NCI-H510A (cell line): ENCODE measurements around the gene ABHD17B.

Source experiments
- DNase-seq: peaks from one replicate; lab custom pipeline; 2025; lab: John Stamatoyannopoulos, UW

The ABHD17B gene

DNA sequence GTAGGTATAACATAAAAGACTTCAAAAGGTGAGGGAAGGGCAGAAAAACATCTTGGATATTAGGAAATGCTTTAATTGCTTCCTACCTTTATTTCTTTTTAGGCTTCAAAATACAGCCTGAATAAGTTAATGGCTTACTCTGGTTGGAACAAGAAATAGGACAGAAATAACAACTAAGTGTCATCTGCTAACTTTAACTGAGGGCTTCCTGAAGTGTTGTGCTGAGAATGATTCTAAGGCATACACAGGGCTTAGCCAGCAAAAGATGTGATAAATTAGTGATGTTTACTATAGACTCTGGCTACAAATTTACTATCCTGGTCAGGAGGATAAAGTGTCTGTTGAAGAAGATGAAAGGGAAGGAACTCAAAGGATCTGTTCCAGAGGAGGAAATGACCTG lies 34.2 kb downstream of the ABHD17B start:
- no peak for DNase-seq

- DNase-seq: no peak
These were observed 34.9 kb downstream of the ABHD17B start for GRCh38 chr9:71876106-71876505.

GRCh38 chr9:71875345-71875744 lies 35.6 kb downstream of the ABHD17B start:
- DNase-seq: no peak

DNA sequence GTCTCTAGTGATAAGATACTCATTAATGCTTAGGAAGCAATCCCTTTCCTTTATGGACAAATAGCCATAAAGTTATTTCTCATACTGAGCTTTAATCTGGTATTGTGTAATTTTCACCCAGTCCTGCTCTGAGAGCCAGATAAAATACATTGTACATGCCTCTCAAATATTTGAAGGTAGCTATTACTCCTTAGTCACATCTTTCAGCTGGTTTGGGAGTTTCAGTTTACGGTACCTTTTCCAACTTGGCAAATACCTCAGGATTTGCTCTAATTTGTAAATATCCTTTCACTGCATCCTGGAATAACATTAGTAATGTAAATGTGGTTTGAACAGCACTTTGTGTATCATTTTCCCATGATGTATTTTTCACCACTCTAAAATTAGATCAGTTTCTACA lies 47.4 kb downstream of the ABHD17B start:
- DNase-seq: no peak

- no peak for DNase-seq
These were observed 49.4 kb downstream of the ABHD17B start for GRCh38 chr9:71861618-71862017.

- DNase-seq: no peak
These were observed 51.1 kb downstream of the ABHD17B start for GRCh38 chr9:71859939-71860338.

DNA sequence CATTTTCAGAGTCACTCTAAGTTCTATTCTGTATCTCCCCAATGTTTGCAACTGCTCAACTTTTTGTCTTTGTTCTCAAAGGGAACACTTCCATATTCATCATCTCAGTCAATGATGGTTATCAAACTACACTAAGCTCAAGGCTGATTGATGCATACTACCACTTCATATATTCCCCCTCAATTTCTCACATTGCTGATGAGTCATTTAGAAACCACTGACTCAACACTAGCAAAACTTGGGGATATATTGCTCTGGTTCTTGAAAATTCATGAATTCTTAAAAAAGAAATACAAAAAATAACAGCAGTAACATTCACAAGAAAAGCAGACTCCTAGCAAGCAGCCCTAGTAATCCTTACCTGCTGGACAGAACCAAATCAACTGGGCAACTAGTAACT lies 52.2 kb downstream of the ABHD17B start:
- DNase-seq: no peak

DNA sequence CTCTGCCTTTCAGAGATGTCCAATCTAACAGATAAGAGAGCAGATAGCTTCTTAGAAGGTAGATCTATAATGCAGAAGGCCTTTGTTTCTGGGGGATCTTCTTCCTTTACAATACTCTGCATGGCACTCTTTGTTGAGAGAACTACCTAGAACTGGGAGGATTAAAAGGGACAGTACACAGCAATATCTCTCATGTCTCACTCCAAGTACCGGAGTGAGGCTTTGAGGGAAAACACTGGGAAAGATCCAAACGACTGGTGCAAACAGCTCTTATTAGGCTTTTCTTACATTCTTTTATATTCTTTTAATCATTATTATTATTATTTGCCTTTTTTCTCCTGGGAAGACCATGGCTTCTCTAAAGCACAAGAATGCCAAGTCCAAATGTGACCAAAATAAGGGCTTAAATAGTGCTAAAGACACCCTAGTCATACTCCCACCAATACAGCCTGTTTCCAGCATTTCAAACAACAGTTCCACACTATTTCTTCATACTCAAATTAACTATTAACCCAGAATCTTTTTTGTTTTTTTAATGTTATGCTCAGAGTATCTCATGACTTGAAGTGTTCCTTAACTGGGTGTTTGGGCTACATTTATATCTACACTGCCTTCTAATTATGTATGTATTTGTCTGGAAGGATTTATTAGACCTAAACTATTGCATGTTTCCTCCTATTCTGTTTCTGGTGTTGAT lies 52.7 kb downstream of the ABHD17B start:
- DNase-seq: no peak

DNA sequence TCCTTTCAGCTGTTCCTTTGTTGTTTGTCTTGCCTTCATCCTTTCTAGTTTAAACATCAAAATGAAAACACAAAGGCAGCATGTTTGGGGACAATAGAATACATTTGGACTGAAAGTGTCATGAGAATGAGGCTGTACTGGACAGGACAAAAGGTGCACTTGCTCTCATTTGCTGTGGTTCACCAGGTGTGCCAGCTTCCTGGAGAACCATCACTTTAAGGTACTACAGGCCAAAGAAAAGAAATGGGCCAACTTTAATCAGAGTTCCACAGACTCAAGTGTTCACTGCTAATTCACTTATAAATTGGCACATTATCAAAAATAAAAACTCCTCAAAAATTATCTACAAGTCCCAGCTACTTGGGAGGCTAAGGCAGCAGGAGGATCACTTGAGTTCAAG lies 53.8 kb downstream of the ABHD17B start:
- DNase-seq: no peak

DNA sequence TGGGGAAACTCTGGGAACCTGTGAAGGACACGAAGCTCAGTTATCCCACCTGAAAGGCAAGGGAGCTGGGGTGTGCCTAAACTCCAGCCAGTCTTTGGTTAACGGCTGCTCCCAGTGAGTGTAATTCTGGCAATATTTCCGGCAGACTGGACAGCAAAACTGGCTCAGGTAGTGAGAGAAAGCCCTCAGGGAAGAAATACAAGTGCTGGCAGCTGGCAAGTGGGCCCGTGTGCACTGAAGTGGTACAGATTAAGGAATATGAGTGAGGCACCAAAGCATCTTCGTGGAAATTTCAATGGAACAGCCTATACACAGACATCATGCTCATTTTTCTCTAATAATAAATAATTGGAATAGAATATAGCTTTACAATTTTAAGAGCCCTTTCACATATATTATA lies 56.2 kb downstream of the ABHD17B start:
- no peak for DNase-seq

DNA sequence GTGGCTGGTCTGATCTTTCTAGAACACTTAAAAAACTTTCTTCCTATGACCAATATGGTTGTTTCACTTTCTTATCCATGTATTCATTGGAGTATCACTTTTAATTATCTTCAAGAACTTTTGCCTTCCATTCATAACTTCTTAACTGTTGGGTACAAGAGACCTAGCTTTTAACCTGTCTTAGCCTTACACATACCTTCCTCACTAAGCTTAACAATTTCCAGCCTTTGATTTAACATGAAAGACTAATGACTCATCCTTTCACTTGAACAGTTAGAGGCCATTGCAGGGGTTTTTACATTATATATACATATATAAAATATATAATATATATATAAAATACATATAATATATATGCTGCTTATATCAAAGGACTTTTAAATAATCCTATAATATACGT lies 57.9 kb downstream of the ABHD17B start:
- DNase-seq: no peak

DNA sequence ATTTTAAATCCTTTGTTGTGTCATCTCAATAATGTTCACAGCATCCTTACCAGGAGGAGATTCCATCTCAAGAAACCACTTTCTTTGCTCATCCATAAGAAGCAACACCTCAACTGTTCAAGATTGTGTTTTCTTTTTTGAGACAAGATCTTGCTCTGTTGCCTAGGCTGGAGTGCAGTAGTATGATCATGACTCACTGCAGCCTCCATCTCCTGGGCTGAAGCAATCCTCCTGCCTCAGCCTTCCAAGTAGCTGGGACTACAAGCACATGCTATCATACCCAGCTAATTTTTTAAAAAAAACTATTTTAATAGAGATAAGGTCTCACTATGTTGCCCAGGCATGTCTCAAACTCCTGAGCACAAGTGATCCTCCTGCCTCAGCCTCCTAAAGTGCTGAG lies 60.0 kb downstream of the ABHD17B start:
- no peak for DNase-seq

DNA sequence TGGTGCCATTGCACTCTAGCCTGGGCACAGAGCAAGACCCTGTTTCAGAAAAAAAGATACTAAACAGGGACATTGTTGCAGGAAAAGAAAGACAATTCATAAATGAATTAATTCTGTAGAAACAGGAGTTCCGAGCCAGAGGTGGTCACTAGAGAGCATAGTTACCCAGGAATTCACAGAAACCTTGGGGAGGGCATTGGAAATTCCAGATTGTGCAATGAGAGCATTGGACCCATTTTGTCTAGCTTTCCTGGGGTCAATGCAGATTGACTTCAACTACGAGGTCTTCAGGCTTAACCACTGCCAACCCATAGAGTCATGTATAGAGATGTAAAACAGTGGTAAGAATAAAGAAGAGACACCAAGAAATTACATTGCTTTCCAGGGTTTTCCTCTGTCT lies 63.1 kb downstream of the ABHD17B start:
- no peak for DNase-seq

- no peak for DNase-seq
These were observed 66.2 kb downstream of the ABHD17B start for GRCh38 chr9:71844808-71845207.

- DNase-seq: no peak
These were observed 71.3 kb downstream of the ABHD17B start for GRCh38 chr9:71839668-71840067.

DNA sequence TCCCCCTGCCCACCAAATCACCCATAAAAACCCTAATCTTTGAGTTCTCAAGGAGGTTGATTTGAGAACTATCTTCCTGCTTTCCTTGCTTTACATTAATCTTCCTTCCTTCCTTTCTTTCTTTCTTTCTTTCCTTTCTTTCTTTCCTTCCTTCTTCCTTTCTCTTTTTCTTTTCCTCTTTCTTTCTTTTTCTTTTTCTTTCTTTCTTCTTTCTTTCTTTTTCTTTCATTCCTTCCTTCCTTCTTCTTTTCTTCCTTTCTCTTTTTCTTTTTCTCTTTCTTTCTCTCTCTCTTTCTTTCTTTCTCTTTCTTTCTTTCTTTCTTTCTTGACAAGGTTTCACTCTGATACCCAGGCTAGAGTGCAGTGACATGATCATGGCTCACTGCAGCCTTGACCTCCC lies 75.4 kb downstream of the ABHD17B start:
- no peak for DNase-seq

GRCh38 chr9:71830929-71831328 lies 80.1 kb downstream of the ABHD17B start:
- DNase-seq: no peak

GRCh38 chr9:71830153-71830552 lies 80.8 kb downstream of the ABHD17B start:
- DNase-seq: no peak

DNA sequence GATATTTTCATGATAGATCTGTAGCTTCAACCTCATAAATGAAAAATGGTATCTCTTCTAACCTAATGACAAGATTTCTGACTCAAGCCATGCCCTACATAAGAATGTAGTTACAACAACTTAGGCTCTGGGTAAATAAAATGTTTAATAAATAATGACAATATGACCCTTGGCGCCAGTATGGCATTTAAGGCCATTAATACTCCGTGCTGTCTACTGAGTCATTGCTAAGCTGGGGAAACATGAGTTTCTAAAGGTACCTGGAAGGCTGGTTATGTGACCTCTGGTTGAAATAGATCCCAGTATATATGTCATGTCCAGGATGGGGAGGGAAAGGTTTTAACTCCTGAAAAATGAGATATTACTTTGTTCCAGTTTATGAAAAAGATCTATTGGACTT lies 84.7 kb downstream of the ABHD17B start:
- DNase-seq: no peak

- no peak for DNase-seq
These were observed 86.7 kb downstream of the ABHD17B start for GRCh38 chr9:71824257-71824656.

DNA sequence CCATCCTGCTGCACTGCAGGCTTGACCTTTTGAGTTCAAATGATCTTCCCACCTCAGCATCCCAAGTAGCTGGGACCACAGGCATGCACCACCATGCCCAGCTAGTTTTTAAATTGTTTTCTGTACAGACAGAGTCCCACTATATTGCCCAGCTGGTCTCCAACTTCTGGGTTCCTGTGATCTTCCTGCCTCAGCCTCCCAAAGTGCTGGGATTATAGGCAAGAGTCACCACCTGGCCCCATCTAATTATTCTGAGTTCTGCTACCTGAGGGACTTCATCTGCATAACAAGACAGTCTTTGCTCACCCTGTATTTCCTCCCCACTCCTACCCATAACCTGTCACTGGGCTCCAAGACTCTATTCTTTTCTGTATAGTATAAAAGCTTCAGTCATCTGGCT lies 88.1 kb downstream of the ABHD17B start:
- DNase-seq: no peak

- no peak for DNase-seq
These were observed 88.5 kb downstream of the ABHD17B start for GRCh38 chr9:71822456-71822855.

GRCh38 chr9:71821405-71821804 lies 89.6 kb downstream of the ABHD17B start:
- DNase-seq: no peak

DNA sequence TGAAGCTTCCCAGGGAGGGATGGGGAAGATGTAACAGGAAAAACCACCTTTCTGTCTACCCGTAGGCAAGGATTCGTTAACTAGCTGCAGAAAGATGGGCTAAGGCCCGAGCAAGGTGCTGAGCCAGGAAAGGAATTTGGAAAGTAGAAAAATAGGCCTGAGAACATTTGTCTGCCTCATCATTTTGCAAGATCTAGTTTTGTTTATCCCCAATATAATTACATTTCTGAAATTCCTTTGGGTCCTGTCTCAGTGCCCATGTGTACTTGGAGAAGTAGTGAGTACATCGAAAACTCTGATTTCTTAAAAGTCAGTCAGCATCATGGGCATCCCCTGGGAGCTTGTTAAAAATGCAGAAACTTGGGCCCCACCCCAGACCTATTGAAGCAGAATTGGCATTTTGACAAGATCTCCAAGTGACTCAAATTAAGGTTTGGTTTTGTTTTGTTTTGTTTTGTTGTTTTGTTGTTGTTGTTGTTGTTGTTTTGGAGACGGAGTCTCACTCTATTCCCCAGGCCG lies 90.5 kb downstream of the ABHD17B start:
- DNase-seq: no peak
